HG02623 (cell line): ENCODE measurements around the gene WDR17.

Experiments
- ATAC-seq: cut with Tn5 transposase; IDR thresholded peaks from one replicate; pipeline ENCODE4 v1.9.1; 2021; ENCODE audit warnings: moderate library complexity; ENCODE audit not compliant: unreplicated experiment

WDR17 gene

DNA sequence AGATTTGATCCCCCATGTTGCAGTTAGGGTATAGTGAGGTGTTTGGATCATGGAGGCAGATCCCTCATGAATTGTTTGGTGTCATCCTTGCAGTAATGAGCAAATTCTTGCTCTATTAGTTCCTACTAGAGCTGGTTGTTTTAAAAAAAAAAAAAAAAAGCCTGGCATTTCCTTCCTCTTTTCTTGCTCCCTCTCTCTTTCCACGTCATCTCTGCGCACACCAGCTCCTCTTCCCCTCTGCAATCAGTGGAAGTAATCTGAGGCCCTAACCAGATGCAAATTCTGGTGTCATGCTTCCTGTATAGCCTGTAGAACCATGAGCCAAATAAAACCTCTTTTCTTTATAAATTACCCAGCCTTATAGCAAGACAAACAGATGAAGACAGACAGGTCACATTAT lies 24.5 kb downstream of the WDR17 start:
- ATAC-seq: peak; percentile 78

GRCh38 chr4:176099314-176099713 lies 33.7 kb downstream of the WDR17 start:
- ATAC-seq: no peak

GRCh38 chr4:176102414-176103063 lies 36.9 kb downstream of the WDR17 start:
- no peak for ATAC-seq

- no peak for ATAC-seq
These were observed 42.1 kb downstream of the WDR17 start for GRCh38 chr4:176107695-176108094.

DNA sequence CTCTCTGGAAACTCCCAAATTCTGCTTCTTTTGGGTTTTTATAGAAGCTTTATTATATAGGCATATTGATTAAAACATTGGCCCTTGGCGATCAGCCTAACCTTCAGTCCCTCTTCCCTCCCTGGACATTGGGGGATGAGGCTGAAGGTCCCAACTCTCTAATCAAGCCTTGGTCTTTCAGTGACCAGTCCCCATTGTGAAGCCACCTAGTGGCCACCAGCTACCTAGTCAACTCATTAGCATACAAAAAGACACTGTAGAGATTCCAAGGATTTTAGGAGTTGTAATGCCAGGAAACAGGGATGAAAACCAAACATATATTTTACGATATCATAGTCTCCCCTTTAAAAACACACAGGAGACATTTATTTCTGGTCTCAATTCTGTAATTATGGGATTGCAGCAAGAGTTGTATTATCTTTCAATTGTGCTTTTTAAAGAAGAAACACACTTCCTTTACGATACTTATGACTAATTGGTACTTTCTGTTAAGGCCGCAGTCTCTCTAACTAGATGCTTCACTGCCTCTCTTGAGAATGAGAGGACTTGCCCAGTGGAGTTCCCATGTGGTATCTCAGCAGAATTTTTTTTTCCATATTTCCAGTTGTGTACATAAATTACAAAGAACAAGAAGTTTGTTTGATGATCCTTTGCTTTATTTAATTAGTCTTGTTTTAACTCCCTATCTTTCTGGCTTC lies 58.2 kb downstream of the WDR17 start:
- ATAC-seq: peak; percentile 99

GRCh38 chr4:176125063-176125462 lies 59.4 kb downstream of the WDR17 start:
- no peak for ATAC-seq

DNA sequence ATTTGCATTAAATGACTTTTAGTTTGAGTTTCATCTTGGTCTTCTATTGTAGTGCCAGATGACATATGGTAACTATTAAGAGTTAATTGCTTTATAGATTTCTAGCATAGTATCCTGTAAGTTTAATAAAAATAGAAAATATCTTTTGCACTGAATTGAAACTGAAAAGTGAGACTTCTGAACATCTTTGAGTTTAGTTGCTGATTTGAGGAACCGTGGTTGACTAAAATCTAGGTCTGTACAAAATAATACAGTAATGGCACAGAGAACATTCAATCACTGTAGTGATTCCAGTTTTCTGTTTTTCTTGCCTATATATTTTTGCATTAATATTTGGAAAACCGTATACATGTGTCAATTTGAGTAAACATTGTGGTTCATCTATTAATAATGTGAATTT lies 69.0 kb downstream of the WDR17 start:
- no peak for ATAC-seq

DNA sequence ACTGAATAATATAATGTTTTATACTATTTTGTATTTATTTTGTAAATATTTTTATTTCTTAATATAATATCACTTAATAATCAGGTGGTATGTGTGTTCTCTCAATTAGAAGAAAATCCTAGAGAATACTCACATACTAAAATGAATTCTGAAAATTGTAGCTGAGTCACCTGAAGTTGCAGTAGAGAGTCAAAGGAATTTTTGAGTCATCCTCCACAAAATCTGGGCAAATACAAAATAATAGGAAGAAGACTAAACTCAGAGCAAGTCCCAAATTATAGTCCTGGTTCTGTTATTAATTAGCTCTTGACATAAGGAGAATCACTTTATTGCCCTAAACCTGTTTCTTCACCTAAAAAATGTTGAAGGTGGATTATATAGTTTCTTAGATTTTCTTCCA lies 72.0 kb downstream of the WDR17 start:
- ATAC-seq: no peak

GRCh38 chr4:176139518-176139917 lies 73.9 kb downstream of the WDR17 start:
- no peak for ATAC-seq

DNA sequence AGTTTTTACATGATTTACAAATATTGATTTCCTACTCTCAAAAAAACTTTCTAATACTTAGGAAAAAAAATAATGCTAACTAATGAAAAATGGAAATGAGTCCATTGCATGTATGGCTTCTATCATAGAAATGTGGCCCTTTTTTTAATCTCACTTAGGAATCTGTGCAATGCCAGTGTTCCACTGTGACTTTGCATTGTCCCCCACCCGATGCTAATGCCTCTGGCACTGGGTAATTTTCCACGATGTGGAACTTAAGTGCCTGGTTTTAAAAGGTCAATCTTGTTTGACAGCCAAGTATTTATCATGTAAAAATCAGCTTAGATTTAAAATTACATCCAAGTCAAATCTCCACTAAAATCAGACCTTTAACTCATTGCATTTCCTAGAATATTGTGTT lies 76.6 kb downstream of the WDR17 start:
- no peak for ATAC-seq

DNA sequence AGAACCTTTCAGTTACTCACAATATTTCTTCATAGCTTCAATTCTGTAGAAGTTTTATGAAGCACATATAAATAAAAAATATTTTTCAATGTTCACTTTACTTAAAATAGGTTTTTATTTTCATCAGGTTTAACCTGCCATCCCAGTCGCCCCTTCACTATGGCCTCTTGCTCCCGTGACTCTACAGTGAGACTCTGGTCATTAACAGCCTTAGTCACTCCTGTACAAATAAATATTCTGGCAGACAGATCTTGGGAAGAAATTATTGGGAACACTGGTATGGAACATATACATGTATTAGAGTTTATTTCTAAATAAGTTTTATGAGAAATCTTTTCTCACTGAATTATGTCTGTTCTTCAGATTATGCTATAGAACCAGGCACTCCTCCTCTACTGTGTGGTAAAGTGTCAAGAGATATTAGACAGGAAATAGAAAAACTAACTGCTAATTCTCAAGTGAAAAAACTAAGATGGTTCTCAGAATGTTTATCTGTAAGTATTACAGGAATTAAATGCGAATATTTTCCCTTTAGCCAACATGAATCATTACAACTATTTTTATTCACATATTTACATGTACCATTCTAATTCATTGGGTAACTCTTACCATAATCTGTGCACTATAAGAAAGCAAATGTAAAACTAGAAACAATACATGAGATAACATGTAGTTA lies 84.2 kb downstream of the WDR17 start:
- no peak for ATAC-seq

DNA sequence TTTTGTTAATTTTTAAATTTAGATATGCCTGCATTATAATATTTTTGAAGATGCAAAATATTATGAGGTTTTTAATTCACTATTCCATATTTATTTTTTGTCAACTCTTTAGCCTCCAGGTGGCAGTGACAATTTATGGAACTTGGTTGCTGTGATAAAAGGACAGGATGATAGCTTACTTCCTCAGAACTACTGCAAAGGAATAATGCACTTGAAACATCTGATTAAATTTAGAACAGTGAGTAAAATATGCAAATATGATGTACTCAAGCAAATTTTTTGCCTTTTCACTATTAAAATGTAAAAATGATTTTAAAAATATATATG lies 84.7 kb downstream of the WDR17 start:
- no peak for ATAC-seq

- ATAC-seq: no peak
These were observed 85.1 kb downstream of the WDR17 start for GRCh38 chr4:176150704-176151103.

DNA sequence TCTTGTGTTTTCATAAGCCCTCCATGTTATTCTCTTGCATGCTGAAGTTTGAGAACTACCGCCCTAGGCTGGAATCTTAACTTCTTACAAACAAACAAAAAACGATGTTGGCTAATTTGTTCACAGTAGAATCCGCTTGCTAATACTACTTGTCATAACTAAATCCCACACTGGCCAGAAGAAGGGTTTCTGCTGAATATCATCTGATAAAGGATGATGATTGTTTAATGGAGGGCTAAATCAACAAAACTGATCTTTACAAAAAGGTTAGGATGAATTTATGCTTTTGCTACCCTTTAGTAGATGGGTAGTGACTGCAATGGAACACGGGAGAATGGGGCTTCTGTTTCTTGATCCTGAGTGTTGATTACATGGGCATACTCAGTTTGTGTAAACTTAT lies 87.5 kb downstream of the WDR17 start:
- no peak for ATAC-seq

DNA sequence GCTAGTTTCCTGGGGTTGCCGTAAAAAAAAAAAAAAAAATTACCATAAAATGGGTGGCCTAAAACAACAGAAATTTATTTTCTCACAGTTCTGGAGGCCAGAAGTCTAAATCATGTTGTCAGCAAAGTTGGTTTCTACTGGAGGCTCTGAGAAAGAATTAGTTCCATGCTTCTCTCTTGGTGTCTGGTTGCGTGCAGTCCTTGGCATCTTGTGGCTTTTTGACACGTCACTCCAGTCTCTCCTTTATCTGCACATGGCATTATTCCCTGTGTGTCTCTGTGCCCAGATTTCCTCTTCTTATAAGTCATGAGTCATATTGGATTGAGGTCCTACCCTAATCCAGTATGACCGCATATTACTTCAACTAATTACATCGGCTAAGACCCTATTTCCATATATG lies 91.0 kb downstream of the WDR17 start:
- ATAC-seq: no peak

GRCh38 chr4:176163041-176163440 lies 97.4 kb downstream of the WDR17 start:
- ATAC-seq: no peak

GRCh38 chr4:176185051-176185450 lies 119.4 kb downstream of the WDR17 start:
- ATAC-seq: no peak

GRCh38 chr4:176186067-176186466 lies 120.4 kb downstream of the WDR17 start:
- no peak for ATAC-seq

DNA sequence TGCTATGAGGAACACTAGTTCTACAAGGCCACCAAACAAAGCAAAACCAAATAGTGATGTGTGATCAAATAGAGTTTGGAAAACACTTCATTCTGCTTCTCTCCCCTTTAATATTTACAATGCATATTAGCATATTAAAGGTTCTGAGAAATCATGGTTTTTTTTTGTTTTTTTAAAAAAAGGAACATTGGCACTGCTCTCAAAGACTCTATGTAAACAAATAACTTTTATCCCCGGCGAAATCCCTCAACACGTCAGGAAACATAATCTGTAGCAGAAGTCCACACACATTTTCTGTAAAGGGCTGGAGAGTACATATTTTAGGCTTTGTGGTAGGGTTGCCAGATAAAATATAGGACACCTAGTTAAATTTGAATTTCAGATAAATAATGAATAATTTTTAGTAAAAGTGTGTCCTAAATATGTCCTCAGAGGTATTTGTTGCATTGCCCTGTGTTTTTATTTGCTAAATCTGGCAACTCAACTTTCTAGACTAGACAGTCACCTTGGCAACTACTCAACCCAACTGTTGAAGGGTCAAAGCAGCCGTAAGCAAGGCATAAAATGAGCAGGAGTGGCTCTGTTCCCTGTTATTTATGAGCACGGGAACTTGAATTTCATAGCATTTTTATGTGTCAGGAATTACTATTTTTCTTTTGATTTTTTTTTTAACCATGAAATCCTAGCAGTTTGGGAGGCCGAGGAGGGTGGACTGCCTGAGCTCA lies 121.2 kb downstream of the WDR17 start:
- no peak for ATAC-seq

DNA sequence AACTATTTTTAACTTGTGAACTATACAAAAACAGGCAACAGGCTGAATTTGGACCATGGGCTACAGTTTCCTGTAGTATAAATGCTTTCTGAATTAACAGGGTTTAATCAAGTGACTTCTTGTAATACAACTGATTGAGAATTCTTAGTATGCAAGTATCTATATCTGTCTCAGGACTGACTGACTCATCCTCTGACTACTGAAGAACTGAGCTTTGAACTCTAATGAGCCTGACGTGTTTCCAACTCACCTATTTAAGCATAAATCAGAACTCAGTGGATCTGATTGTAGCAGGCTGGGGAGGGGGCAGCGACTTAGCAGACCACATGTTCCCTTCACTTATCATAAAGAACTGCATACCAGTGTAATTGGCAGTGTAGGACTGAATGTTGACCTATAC lies 122.0 kb downstream of the WDR17 start:
- ATAC-seq: no peak

DNA sequence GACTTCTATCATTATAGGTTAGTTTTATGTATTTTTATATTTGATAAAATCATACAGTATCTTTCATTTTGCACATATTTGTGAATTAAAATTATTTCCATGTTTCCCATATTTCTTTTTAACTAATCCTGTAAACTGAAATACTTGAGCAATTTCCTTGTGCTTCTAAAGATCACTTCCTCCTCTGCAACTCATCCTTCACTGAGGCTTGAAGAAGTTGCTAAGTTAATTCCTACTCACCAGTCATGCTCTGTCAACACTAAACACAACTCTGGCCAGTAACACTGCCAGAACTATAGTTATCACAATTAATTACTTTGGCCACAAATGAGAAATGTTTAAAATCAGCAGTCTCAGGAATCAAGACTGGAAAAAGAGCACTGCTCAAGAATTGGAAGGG lies 123.0 kb downstream of the WDR17 start:
- ATAC-seq: no peak
